ENCODE measurements around the gene ALS2.

DNA sequence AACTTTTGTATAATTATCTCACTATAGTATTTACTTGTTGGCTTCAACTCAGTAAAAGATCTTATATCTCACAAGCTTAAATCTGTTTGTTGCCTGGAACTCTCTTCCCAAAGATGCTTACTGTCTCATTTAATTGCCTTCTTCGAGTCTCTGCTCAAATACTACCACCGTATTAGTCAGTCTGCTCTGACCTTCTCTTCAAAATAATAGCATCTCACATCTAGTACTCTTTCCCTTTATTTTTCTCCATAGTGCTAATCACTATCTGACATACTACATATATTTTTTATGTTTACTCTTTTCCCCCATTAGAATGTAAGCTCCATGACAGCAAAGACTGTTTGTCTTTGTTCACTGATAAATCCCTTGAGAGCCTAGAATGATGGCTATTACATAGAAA is 71.7 kb downstream of the ALS2 start:
- TF ChIP-seq, protein P1, sequence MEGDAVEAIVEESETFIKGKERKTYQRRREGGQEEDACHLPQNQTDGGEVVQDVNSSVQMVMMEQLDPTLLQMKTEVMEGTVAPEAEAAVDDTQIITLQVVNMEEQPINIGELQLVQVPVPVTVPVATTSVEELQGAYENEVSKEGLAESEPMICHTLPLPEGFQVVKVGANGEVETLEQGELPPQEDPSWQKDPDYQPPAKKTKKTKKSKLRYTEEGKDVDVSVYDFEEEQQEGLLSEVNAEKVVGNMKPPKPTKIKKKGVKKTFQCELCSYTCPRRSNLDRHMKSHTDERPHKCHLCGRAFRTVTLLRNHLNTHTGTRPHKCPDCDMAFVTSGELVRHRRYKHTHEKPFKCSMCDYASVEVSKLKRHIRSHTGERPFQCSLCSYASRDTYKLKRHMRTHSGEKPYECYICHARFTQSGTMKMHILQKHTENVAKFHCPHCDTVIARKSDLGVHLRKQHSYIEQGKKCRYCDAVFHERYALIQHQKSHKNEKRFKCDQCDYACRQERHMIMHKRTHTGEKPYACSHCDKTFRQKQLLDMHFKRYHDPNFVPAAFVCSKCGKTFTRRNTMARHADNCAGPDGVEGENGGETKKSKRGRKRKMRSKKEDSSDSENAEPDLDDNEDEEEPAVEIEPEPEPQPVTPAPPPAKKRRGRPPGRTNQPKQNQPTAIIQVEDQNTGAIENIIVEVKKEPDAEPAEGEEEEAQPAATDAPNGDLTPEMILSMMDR (IDR thresholded peaks at IDR 0.05) = no peak
- no peak for TF ChIP-seq EZH2 (IDR thresholded peaks at IDR 0.05)

Data from neural progenitor cell (in vitro differentiated cells).